Esophagus muscularis mucosa (tissue), 4 donors: ENCODE results near the gene FAM25C. TPM values are rescaled to one million over a fixed set of nuclear protein-coding genes. Genes with fewer than 3 reads are reported as not detected.
"Not testable (repeated sequence)": the region's sequence is repeated elsewhere in the genome, so short reads cannot be mapped to it uniquely, and the experiment has no call there.

Experiments
- DNase-seq: peaks from one replicate; pipeline ENCODE4 v3.0.0-alpha.2; 2017; ENCODE audit errors: extremely low spot score
- H3K27ac ChIP-seq, 4 donors: fragments of 200-600 bp; sonication (generic); replicated peaks in 1 of 4; 1 replicate in 3 of 4; 2 replicates in 1 of 4; pipeline ENCODE4 v1.5.1; 2016 to 2019; ENCODE audit warnings: mild to moderate bottlenecking in 1 of 4
- H3K27me3 ChIP-seq, 4 donors: fragments of 200-600 bp; sonication (generic); one replicate each; pipeline versions ENCODE4 v1.5.1 to v1.6.0; 2016 to 2019
- H3K36me3 ChIP-seq, 4 donors: fragments of 200-600 bp; sonication (generic); one replicate each; pipeline ENCODE4 v1.5.1; 2016 to 2019
- H3K4me1 ChIP-seq, 4 donors: fragments of 200-600 bp; sonication (generic); one replicate each; pipeline ENCODE4 v1.5.1; 2016 to 2019
- H3K4me3 ChIP-seq, 4 donors: fragments of 200-600 bp; sonication (generic); 1 replicate in 2 of 4; 2 replicates in 2 of 4; pipeline ENCODE4 v1.5.1; 2016 to 2019; ENCODE audit warnings: mild to moderate bottlenecking in 4 of 4, moderate library complexity in 1 of 4
- H3K9me3 ChIP-seq, 4 donors: fragments of 200-600 bp; sonication (generic); 1 replicate in 3 of 4; 2 replicates in 1 of 4; pipeline ENCODE4 v1.5.1; 2016 to 2019
- WGBS: methylation state at CpG from one replicate; pipeline ENCODE4 v1.1.5; 2018; 5-methylcytosine and 5-hydroxymethylcytosine counted together
- intact Hi-C: fragments of 100-400 bp; cut with DNase I; formaldehyde crosslinking; loops from one replicate; pipeline ENCODE4 v1.15.1; 2023
- total RNA-seq, 4 donors: library from RNA; depleted of rRNA; stranded (reverse); fragments of >200 nt; gene quantifications; one replicate each; pipeline versions ENCODE4 v1.1.0 to v1.2.1, GENCODE V29; 2016

FAM25C gene
- total RNA-seq, 4 donors from 2014 or later, result not detected

GRCh38 chr10:47973131-47973530 lies 26.5 kb downstream of the FAM25C start:
- H3K27me3 ChIP-seq, H3K9me3 ChIP-seq, DNase-seq, H3K4me1 ChIP-seq, H3K36me3 ChIP-seq, H3K4me3 ChIP-seq, H3K27ac ChIP-seq, intact Hi-C loops: not testable (repeated sequence)

GRCh38 chr10:47972077-47972476 lies 27.5 kb downstream of the FAM25C start:
- H3K9me3 ChIP-seq, H3K4me1 ChIP-seq, DNase-seq, H3K36me3 ChIP-seq, intact Hi-C loops, H3K27ac ChIP-seq, H3K4me3 ChIP-seq, H3K27me3 ChIP-seq: not testable (repeated sequence)
- WGBS, result no CpG with 5 or more reads among the region's 2 CpGs

GRCh38 chr10:47971598-47971997 lies 28.0 kb downstream of the FAM25C start:
- H3K4me3 ChIP-seq, H3K27me3 ChIP-seq, H3K9me3 ChIP-seq, DNase-seq, H3K36me3 ChIP-seq, H3K4me1 ChIP-seq, intact Hi-C loops, H3K27ac ChIP-seq: not testable (repeated sequence)
- WGBS, result no CpG with 5 or more reads among the region's 5 CpGs

GRCh38 chr10:47970047-47970446 lies 29.5 kb downstream of the FAM25C start:
- intact Hi-C loops, result not testable (repeated sequence)
- 86% methylated on average over 3 of the region's 3 CpGs for WGBS

GRCh38 chr10:47968988-47969387 lies 30.6 kb downstream of the FAM25C start:
- H3K4me3 ChIP-seq, H3K27ac ChIP-seq, H3K36me3 ChIP-seq, intact Hi-C loops, DNase-seq, H3K27me3 ChIP-seq, H3K4me1 ChIP-seq, H3K9me3 ChIP-seq: not testable (repeated sequence)
- WGBS, result 92% methylated on average over 6 of the region's 6 CpGs

More at GRCh38 chr10:47970047-47970446, 29.5 kb downstream of the FAM25C start:
- not testable (repeated sequence) for H3K27ac ChIP-seq, H3K4me1 ChIP-seq, H3K9me3 ChIP-seq, H3K36me3 ChIP-seq, DNase-seq, H3K4me3 ChIP-seq, H3K27me3 ChIP-seq

GRCh38 chr10:47964280-47965063 lies 35.1 kb downstream of the FAM25C start:
- H3K4me3 ChIP-seq, H3K36me3 ChIP-seq, intact Hi-C loops, H3K9me3 ChIP-seq, H3K27ac ChIP-seq, H3K27me3 ChIP-seq, DNase-seq, H3K4me1 ChIP-seq: not testable (repeated sequence)
- WGBS, result no CpG with 5 or more reads among the region's 14 CpGs

- intact Hi-C loops, H3K27ac ChIP-seq, H3K27me3 ChIP-seq, H3K9me3 ChIP-seq, DNase-seq, H3K36me3 ChIP-seq, H3K4me3 ChIP-seq, H3K4me1 ChIP-seq: not testable (repeated sequence)
- WGBS, result no CpG with 5 or more reads among the region's 5 CpGs
These were observed 36.8 kb downstream of the FAM25C start for GRCh38 chr10:47962785-47963184.

GRCh38 chr10:47960699-47961098 lies 38.9 kb downstream of the FAM25C start:
- H3K9me3 ChIP-seq, H3K36me3 ChIP-seq, H3K27ac ChIP-seq, H3K27me3 ChIP-seq, intact Hi-C loops, H3K4me3 ChIP-seq, DNase-seq, H3K4me1 ChIP-seq: not testable (repeated sequence)
- WGBS, result no CpG with 5 or more reads among the region's 2 CpGs

- intact Hi-C loops, DNase-seq, H3K36me3 ChIP-seq, H3K9me3 ChIP-seq, H3K27me3 ChIP-seq, H3K4me1 ChIP-seq, H3K27ac ChIP-seq, H3K4me3 ChIP-seq: not testable (repeated sequence)
- WGBS, result no CpG with 5 or more reads among the region's 5 CpGs
These were observed 39.9 kb downstream of the FAM25C start for GRCh38 chr10:47959677-47960076.

GRCh38 chr10:47957158-47957557 lies 42.4 kb downstream of the FAM25C start:
- H3K27ac ChIP-seq, H3K4me1 ChIP-seq, H3K36me3 ChIP-seq, H3K9me3 ChIP-seq, H3K4me3 ChIP-seq, DNase-seq, intact Hi-C loops, H3K27me3 ChIP-seq: not testable (repeated sequence)
- 93% methylated on average over 7 of the region's 8 CpGs for WGBS

- H3K36me3 ChIP-seq, H3K27me3 ChIP-seq, H3K27ac ChIP-seq, H3K9me3 ChIP-seq, H3K4me1 ChIP-seq, H3K4me3 ChIP-seq, intact Hi-C loops: not testable (repeated sequence)
- peak; percentile 17 for DNase-seq
- 71% methylated on average over 1 of the region's 1 CpG for WGBS
These were observed 52.2 kb downstream of the FAM25C start for GRCh38 chr10:47947424-47947823.
